ENCODE results near the gene SLC9A2. TPM values are rescaled to one million over a fixed set of nuclear protein-coding genes. Genes with fewer than 3 reads are reported as not detected.

SLC9A2 gene, protein sequence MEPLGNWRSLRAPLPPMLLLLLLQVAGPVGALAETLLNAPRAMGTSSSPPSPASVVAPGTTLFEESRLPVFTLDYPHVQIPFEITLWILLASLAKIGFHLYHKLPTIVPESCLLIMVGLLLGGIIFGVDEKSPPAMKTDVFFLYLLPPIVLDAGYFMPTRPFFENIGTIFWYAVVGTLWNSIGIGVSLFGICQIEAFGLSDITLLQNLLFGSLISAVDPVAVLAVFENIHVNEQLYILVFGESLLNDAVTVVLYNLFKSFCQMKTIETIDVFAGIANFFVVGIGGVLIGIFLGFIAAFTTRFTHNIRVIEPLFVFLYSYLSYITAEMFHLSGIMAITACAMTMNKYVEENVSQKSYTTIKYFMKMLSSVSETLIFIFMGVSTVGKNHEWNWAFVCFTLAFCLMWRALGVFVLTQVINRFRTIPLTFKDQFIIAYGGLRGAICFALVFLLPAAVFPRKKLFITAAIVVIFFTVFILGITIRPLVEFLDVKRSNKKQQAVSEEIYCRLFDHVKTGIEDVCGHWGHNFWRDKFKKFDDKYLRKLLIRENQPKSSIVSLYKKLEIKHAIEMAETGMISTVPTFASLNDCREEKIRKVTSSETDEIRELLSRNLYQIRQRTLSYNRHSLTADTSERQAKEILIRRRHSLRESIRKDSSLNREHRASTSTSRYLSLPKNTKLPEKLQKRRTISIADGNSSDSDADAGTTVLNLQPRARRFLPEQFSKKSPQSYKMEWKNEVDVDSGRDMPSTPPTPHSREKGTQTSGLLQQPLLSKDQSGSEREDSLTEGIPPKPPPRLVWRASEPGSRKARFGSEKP
- total RNA-seq (under 1 TPM in 7 of 9 donors, not detected in 2; 0.05 to 0.46 (median 0.15) TPM), polyA plus RNA-seq (under 1 TPM; 0.03 to 0.08 TPM)
- long read RNA-seq, donor 1, result 0 reads
- long read RNA-seq, donor 2, result 0 reads
- long read RNA-seq, donor 3, result 0 reads

DNA sequence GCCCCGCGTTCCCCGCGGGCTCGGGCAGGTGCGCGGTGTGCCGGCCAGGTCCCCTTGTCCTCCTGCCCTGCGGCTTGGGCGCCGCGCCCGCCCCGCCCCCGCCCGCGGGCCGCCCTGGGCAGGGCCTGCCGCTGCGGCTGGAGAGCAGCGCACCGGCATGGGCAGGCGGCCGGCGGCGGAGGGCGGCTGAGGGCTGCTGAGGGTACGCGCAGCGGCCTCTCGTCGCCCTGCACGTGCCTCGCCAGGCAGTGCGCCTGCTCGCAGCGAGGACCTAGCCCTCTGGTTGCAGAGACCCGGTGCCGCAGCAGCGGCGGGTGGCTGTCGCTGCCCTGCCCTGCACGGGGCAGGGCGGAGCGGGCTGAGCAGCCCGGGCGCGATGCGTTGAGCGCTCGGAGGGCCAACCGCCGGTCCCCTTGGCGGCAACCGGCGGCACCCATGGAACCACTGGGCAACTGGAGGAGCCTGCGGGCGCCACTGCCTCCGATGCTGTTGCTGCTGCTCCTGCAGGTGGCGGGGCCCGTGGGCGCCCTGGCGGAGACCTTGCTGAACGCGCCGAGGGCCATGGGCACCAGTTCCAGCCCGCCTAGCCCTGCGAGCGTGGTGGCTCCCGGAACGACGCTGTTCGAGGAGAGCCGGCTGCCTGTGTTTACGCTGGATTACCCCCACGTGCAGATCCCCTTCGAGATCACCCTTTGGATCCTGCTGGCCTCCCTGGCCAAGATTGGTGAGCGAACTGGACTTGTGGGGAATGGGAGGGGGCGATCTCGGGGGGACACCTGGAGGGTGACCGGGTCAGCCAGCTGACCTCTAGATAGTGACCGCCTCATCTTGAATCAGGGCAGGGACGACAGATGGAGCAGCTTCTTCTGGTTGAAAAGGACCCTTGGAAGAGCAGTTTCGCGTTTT, at the start of gene SLC9A2:
Gene SLC9A2 (plus strand): TSS at position 140 of the 906 bp plus-strand sequence. CDS start 296 bp downstream, at position 436.
- DNase-seq (no peak), ATAC-seq (peak in 3 of 4 donors; percentile 44 to 84 (median 81))
- no peak for TF ChIP-seq POLR2A (IDR thresholded peaks at IDR 0.05)
- TF ChIP-seq, protein P1, sequence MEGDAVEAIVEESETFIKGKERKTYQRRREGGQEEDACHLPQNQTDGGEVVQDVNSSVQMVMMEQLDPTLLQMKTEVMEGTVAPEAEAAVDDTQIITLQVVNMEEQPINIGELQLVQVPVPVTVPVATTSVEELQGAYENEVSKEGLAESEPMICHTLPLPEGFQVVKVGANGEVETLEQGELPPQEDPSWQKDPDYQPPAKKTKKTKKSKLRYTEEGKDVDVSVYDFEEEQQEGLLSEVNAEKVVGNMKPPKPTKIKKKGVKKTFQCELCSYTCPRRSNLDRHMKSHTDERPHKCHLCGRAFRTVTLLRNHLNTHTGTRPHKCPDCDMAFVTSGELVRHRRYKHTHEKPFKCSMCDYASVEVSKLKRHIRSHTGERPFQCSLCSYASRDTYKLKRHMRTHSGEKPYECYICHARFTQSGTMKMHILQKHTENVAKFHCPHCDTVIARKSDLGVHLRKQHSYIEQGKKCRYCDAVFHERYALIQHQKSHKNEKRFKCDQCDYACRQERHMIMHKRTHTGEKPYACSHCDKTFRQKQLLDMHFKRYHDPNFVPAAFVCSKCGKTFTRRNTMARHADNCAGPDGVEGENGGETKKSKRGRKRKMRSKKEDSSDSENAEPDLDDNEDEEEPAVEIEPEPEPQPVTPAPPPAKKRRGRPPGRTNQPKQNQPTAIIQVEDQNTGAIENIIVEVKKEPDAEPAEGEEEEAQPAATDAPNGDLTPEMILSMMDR (IDR thresholded peaks at IDR 0.05), result no peak
- WGBS, 4 donors, result 3 to 17% (median 5%) methylated on average over 13 to 85 of the region's 85 CpGs
- peak within 1 kb of the TSS; percentile 26 to 61 (median 52) for H3K4me3 ChIP-seq
- peaks cover 0 to 17% (median 6%) of the 10 kb centered on the region in 12 donors for H3K4me1 ChIP-seq
- H3K27me3 ChIP-seq, result peaks cover 13 to 84% (median 28%) of the 10 kb centered on the region in 9 donors
- intact Hi-C loops (cut with DNase I), result loop anchor here in 7 of 10 donors (5.0 to 10.0 kb wide), 3 partner anchors 95 to 147 kb away; partner anchors contain the start of gene SLC9A4 (in 7 of the 7)
- H3K27ac ChIP-seq, result no peak within 1 kb of the TSS
- no peaks in the 10 kb centered on the region for H3K36me3 ChIP-seq
- no peaks in the 10 kb centered on the region for H3K9me3 ChIP-seq

DNA sequence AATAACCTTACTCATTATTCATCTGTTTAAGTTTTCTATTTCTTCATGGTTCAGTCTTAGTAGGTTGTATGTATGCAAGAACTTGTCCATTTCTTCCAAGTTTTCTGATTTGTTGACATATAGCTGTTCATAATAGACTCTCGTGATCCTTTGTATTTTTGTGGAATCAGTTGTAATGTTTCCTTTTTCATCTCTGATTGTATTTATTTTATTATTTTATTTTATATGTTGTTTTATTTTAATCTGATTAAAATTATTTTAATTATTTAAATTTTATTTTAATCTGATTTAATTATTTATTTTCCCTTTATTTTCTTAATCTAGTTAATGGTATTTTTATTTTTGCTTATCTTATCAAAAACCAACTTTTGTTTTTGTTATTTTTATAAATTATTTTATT, 43.5 kb upstream of the SLC9A2 start:
- peaks cover 0 to 35% (median 0%) of the 10 kb centered on the region in 12 donors for H3K9me3 ChIP-seq
- no peaks in the 10 kb centered on the region for H3K4me1 ChIP-seq
- no peak overlapping the region for H3K4me3 ChIP-seq
- intact Hi-C loops (cut with DNase I), result no loop called here
- TF ChIP-seq, protein P1 (IDR thresholded peaks at IDR 0.05), result no peak
- TF ChIP-seq POLR2A (IDR thresholded peaks at IDR 0.05), result no peak
- WGBS, 4 donors, result 86 to 100% (median 94%) methylated on average over 1 of the region's 1 CpG
- H3K27ac ChIP-seq, result no peak overlapping the region
- DNase-seq, result no peak
- H3K27me3 ChIP-seq, result no peaks in the 10 kb centered on the region
- ATAC-seq, result no peak
- H3K36me3 ChIP-seq, result no peaks in the 10 kb centered on the region

DNA sequence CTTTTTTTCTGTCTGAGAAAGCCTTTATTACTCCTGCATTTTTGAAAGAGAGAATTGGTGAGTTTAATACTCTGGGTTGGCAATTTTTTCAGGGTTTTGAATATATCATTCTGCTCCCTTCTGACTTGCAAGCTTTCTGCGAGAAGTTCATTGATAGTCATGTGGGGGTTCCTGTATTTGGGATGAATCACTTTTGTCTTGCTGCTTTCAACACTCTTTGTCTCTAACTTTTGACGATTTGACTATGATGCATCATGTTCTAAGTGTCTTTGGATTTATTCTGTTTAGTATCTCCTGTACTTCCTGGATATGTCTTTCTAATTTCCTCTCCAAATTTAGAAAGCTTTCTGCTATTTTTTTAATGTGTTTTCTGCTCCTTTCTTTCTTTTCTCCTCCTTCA, 41.0 kb upstream of the SLC9A2 start:
- Histone ChIP-seq H3K27ac (no peak overlapping the region), H3K4me1 (peaks cover 0 to 4% (median 0%) of the 10 kb centered on the region in 12 donors), H3K4me3 (no peak overlapping the region), H3K9me3 (peaks cover 0 to 34% (median 0%) of the 10 kb centered on the region in 12 donors), H3K36me3 (no peaks in the 10 kb centered on the region), H3K27me3 (no peaks in the 10 kb centered on the region)
- no peak for ATAC-seq
- no peak for DNase-seq
- intact Hi-C loops (cut with DNase I), result no loop called here
- TF ChIP-seq, protein P1 (IDR thresholded peaks at IDR 0.05), result no peak
- TF ChIP-seq POLR2A (IDR thresholded peaks at IDR 0.05), result no peak
- 69 to 77% (median 72%) methylated on average over 2 of the region's 2 CpGs for WGBS, 4 donors
